ENCODE data around the gene TLCD1. TPM values are rescaled to one million over a fixed set of nuclear protein-coding genes. Genes with fewer than 3 reads are reported as not detected.

The TLCD1 gene
- total and polyA plus RNA-seq, 10 of the 15 experiments (the other 5 are each of a cell fraction or from before 2014, with no cell fraction given) = 2.9 to 19.8 (median 7.7) TPM

- ChIA-PET CTCF (interaction anchor here (1.5 kb wide), 1 partner anchor 130 kb away, joined by 3 read pairs; the partner anchor contains the start of gene ALDOC), SMC1A (ENCODE audit: uncharacterized antibody, unreplicated experiment) (no interaction called here), RAD21 (ENCODE audit: unreplicated experiment) (no interaction called here), POLR2A (no interaction called here)
- Histone ChIP-seq H3K4me1 (ENCODE audit: control insufficient read depth, insufficient read depth, low read length) (peaks cover 2% of the 10 kb centered on the region; the same call in 1 of the 2 replicates), H3K36me3 (ENCODE audit: control insufficient read depth in 2 of 2, insufficient read depth in 2 of 2, low read length in 1 of 2) (peaks cover 3 to 14% of the 10 kb centered on the region in 2 experiments; a peak in 2 of 4 replicates), H3K27ac (ENCODE audit: control insufficient read depth, insufficient read depth) (no peak overlapping the region), H3K9me3 (replicated peaks; ENCODE audit: control insufficient read depth, insufficient read depth, low read length) (no peaks in the 10 kb centered on the region), H3K79me2 (ENCODE audit: control insufficient read depth, insufficient read depth, low read length) (no peaks in the 10 kb centered on the region), H4K20me1 (ENCODE audit: control insufficient read depth, insufficient read depth) (no peaks in the 10 kb centered on the region), H3K9ac (ENCODE audit: control insufficient read depth, insufficient read depth, low read length) (no peak overlapping the region), H3K27me3 (replicated peaks in 1 of 2; ENCODE audit: control insufficient read depth in 2 of 2, insufficient read depth in 2 of 2, low read length in 1 of 2) (no peaks in the 10 kb centered on the region), H3K4me3 (no peak overlapping the region), H3K4me2 (ENCODE audit: control insufficient read depth, insufficient read depth) (no peak overlapping the region), H2AFZ (ENCODE audit: control insufficient read depth, low read depth, low read length) (no peak overlapping the region)
- no peak for FAIRE-seq
- no peak for ATAC-seq
- BruUV-seq (replicated peaks) = no TSS peak
- no peak for DNase-seq (ENCODE audit: low read depth, low spot score)
- in situ Hi-C loops (cut with MboI) (no loop called here), intact Hi-C loops (cut with micrococcal nuclease; ENCODE audit: unreplicated experiment) (no loop called here)
- 82% methylated on average over 5 of the region's 7 CpGs for WGBS (ENCODE audit: insufficient coverage, insufficient replicate concordance, low lambda C conversion rate, missing lambda C conversion rate)
- no peak for TF ChIP-seq DPF2 (IDR thresholded peaks at IDR 0.05)
- TF ChIP-seq SMARCA5 (IDR thresholded peaks at IDR 0.05) = no peak
- no peak for TF ChIP-seq RELA (IDR thresholded peaks at IDR 0.05; ENCODE audit: borderline replicate concordance, partially characterized antibody)
- TF ChIP-seq MYC (IDR thresholded peaks at IDR 0.05; ENCODE audit: insufficient read depth, insufficient read length, insufficient replicate concordance, low read length, severe bottlenecking) = no peak
- TF ChIP-seq CEBPB (IDR thresholded peaks at IDR 0.05; ENCODE audit: borderline replicate concordance in 1 of 2, low read depth in 2 of 2, low read length in 2 of 2) = no peak
- no peak for TF ChIP-seq E4F1 (IDR thresholded peaks at IDR 0.05; ENCODE audit: borderline replicate concordance, partially characterized antibody)
- TF ChIP-seq FOS (IDR thresholded peaks at IDR 0.05; ENCODE audit: borderline replicate concordance, extremely low read depth, insufficient read length) = no peak
- no peak for TF ChIP-seq SMC3 (IDR thresholded peaks at IDR 0.05; ENCODE audit: borderline replicate concordance, low read length)
- TF ChIP-seq SPI1 (IDR thresholded peaks at IDR 0.05; ENCODE audit: borderline replicate concordance, insufficient read depth, low read depth, low read length) = no peak
- TF ChIP-seq NFIC (IDR thresholded peaks at IDR 0.05; ENCODE audit: low read depth, low read length) = no peak
- TF ChIP-seq E2F8 (IDR thresholded peaks at IDR 0.05; ENCODE audit: low read depth, partially characterized antibody) = no peak
- TF ChIP-seq ASH2L (IDR thresholded peaks at IDR 0.05; ENCODE audit: borderline replicate concordance, low read depth) = no peak
- no peak for TF ChIP-seq ZSCAN29 (IDR thresholded peaks at IDR 0.05)
- TF ChIP-seq NKRF (conservative IDR thresholded peaks at IDR 0.05) = no peak
- TF ChIP-seq SMAD5 (IDR thresholded peaks at IDR 0.05; ENCODE audit: low read depth) = no peak
These were observed 19.3 kb downstream of the TLCD1 start for GRCh38 chr17:28706471-28707338.

All from GM12878 (cell line).